Measurements from ENCODE around the gene SEMA4A.
"Not testable (repeated sequence)": the region's sequence is repeated elsewhere in the genome, so short reads cannot be mapped to it uniquely, and the experiment has no call there.

SEMA4A gene

GRCh38 chr1:156153362-156153761, at the start of gene SEMA4A:
Gene SEMA4A (plus strand): TSS chr1:156153585. CDS start chr1:156154579, 994 bp downstream.
- no peak for DNase-seq

DNA sequence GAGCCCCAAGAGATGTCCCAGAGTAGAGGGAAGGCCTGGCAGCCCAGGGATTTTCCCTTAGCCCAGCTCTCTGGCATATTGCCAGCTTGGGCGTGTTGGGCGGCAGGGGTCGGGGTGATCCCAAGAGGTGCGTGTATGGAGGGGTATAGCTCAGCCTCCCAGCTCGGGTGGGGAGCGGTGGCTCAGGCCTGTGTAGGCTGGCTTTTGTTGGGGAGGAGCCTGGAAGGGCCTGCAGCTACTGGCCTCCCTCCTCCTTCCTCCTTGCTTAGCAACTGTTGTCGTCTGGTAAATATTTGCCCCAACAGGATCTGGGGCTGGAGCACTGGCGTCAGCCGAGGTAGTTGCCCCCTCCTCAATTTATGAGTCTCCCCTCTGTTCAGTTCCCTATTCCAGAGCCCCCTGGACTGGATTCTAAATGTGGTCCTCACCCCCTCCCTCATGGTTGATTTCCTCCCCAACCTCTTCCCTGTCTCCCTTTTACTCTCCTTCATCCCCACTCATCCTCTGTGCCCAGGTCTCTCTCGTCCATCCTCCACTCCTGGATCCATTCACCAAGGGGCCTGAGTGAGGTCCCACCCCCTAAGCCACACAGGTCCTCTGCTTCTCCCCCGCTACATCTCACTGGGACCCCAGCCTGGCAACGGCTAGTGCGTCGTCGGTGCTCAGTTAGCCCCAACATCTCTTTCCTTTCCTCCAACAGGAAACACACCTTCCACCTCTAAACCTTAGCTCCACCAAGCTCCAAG, 49.1 kb upstream of the SEMA4A start:
- peak; percentile 84 for DNase-seq

GRCh38 chr1:156104861-156105832, 48.2 kb upstream of the SEMA4A start:
- peak; percentile 45 for DNase-seq

GRCh38 chr1:156106624-156107488, 46.5 kb upstream of the SEMA4A start:
- DNase-seq = peak; percentile 58

DNA sequence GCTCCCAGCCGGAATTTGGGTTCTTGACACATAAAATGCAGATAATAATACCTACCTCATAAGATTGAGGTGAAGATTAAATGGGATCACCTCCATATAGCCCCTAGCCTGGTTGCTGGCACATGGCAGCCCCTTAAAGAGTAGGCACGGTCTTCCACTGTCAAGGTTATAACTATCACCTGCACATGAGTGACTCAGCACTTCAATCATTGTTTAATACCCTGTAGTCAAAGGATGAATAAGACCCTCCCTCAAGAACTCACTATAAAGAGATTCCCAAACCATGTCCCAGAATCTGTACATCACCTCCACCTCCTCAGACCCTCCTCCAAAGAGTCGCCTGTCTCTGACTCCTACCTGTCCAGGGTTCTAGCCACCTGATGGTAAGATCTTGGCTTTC, 45.3 kb upstream of the SEMA4A start:
- no peak for DNase-seq

DNA sequence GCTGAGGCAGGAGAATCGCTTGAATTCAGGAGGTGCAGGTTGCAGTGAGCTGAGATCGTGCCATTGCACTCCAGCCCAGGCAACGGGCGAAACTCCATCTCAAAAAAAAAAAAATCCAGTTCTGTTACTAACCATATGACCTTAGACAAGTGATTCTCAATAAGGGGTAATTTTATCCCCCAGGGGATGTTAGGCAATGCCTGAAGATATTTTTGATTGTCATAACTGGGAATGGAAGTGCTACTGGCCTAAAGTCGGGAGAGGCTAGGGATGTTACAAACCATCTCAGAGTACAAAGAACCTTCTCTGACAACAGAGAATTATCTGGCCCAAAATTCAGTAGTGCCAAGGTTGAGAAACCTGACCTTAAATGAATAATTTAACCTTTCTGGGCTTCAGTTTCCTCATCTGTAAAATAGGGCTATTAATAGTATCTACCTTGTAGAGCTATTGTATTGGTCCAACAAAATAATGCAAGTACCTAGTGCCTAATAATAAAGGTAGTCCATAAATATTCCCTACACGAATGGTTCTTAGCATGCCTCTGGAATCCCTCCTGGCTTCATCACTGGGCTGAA, 44.6 kb upstream of the SEMA4A start:
- no peak for DNase-seq

- DNase-seq = no peak
Measured at GRCh38 chr1:156110252-156110651, 43.1 kb upstream of the SEMA4A start.

DNA sequence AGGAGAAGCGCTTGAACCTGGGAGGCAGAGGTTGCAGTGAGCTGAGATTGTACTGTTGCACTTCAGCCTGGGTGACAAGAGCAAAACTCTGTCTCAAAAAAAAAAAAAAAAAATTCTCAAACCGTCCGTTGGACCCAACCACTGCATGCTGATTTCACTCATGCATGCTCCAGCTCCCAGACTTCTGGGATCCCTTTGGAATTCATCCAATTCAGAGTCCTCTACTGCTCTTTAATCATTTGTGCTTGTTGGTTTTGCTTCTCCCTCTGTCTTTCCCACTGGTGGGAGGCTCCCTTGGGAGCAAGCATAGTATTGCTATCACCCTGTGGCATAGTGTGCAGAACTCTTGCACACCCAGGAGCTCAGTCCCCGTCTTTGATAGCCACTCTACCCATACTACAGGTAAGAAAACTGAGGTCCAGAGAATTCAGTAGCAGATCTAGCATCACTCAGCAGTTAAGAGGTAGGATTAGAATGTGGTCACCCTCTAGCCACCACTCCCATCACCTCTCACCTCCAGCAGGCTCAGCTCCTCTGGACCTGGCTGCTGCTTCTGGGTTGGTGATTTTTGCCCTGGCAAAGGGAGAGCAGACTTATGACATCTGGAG, 41.9 kb upstream of the SEMA4A start:
- no peak for DNase-seq

GRCh38 chr1:156112276-156113137, 40.9 kb upstream of the SEMA4A start:
- DNase-seq = no peak

DNA sequence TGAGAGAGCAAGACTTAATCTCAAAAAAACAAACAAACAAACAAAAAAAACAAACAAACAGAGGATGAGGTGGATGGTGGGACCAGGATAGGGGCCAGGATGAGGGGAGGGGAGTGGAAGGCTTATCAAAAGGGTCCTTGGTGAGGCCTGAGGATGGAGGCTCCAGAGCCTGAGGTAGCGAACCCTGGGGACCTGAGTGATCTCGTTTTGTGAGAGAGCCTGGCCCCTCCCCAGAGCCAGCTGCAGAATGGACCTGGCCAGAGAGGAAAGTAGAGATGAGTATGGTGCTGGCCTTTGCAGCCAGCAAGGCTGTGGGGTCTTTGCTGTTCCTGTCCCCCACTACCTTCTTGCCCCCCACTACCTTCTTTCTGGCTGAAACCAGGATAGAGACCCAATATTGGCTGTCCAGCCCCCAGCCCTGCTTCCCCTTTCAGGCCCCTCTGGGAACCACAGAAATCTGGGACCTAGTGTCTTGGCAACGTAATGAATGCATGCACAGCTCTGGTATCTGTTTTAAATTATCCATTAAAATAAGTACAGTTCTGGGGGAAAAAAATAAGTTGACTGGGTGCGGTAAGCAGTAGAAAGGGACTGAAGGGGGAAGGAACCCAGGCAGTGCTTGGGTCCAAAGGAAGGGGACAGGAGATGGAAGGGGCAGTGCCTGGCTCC, 40.0 kb upstream of the SEMA4A start:
- no peak for DNase-seq

DNA sequence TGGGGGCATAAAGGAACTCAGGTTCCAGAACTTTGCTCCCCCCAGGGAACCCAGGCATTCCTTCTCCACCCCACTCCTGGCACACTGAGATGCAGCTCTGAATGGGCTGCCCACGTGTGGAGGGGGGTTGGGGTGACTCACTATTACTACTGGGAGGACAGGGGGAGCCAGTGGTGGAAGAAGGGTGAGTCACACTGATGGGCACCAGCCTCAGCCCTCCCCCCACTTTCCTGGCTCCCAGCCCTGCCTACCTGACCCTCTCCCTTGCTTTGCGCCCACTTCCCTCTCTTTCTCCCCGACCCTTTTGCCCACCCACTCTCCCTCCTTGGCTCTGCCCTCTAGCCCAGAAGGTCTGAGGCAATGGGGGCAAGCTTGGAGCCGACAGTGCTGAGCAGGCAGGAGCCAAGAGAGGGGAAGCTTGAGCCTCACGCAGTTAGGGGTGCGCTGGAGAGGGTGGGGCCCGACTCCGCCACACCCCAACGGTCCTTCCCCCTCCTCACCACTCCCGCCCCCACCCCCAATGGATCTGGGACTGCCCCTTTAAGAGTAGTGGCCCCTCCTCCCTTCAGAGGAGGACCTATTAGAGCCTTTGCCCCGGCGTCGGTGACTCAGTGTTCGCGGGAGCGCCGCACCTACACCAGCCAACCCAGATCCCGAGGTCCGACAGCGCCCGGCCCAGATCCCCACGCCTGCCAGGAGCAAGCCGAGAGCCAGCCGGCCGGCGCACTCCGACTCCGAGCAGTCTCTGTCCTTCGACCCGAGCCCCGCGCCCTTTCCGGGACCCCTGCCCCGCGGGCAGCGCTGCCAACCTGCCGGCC, 39.1 kb upstream of the SEMA4A start, which contains the start of gene LMNA:
LMNA (plus strand) TSS at position 611 of the 818 bp plus-strand sequence. CDS start 208 bp downstream, outside the sequence.
- DNase-seq = peak; percentile 98

DNA sequence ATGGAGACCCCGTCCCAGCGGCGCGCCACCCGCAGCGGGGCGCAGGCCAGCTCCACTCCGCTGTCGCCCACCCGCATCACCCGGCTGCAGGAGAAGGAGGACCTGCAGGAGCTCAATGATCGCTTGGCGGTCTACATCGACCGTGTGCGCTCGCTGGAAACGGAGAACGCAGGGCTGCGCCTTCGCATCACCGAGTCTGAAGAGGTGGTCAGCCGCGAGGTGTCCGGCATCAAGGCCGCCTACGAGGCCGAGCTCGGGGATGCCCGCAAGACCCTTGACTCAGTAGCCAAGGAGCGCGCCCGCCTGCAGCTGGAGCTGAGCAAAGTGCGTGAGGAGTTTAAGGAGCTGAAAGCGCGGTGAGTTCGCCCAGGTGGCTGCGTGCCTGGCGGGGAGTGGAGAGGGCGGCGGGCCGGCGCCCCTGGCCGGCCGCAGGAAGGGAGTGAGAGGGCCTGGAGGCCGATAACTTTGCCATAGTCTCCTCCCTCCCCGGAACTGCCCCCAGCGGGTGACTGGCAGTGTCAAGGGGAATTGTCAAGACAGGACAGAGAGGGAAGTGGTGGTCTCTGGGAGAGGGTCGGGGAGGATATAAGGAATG, 38.4 kb upstream of the SEMA4A start:
- peak; percentile 35 for DNase-seq

DNA sequence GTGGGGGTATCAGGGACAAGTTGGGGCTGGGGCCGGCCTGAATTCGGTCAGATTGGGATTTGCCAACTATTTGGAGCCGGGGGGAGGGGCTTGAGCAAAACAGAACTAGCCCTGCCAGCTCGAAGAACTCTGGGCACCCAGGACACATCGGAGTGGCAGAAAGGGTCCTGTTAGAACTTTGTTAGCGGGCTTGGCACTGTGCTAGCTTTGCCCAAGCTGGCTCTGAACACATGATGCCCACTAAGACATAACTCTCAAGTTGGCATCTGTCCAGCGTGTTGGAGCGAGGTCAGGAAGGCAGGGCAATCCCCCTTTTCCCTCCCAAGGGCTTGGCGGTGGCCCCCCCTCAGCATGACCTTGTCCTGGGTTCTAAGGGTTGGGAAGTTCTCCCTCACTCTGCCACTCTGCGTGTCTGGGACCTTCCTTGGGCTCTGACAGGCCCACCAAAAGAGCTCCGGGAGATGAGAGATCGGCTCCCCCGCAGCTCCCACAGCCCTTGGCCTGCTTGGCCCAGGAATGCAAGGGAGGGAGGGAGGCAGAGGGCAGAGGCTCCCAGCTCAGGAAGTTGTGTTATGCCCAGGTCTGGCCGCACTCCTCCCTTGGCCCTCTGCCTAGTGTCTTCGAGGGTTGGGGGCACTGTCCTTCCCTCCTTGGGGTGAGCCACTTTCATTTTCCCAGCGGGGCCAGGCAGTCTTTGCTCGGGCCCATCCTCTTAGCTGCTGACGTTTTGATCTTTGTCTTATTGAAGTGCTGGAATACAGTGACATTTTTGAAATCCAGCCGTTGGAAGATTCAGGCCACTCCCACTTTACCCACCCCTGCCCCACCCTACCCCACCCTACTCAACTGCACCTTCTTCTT, 37.6 kb upstream of the SEMA4A start:
- peak; percentile 82 for DNase-seq

DNA sequence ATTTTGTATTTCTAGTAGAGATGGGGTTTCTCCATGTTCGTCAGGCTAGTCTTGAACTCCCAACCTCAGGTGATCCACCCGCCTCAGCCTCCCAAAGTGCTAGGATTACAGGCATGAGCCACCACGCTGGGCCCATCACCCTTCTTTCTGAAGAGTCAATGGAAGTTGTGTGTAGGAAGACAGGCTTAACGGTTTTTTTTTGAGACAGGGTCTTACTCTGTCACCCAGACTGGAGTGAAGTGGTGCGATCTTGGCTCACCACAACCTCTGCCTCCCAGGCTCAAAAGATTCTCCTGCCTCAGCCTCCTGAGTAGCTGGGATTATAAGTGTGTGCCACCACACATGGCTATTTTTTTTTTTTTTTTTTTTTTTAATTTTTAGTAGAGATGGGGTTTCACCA, 36.7 kb upstream of the SEMA4A start:
- not testable (repeated sequence) for DNase-seq

DNA sequence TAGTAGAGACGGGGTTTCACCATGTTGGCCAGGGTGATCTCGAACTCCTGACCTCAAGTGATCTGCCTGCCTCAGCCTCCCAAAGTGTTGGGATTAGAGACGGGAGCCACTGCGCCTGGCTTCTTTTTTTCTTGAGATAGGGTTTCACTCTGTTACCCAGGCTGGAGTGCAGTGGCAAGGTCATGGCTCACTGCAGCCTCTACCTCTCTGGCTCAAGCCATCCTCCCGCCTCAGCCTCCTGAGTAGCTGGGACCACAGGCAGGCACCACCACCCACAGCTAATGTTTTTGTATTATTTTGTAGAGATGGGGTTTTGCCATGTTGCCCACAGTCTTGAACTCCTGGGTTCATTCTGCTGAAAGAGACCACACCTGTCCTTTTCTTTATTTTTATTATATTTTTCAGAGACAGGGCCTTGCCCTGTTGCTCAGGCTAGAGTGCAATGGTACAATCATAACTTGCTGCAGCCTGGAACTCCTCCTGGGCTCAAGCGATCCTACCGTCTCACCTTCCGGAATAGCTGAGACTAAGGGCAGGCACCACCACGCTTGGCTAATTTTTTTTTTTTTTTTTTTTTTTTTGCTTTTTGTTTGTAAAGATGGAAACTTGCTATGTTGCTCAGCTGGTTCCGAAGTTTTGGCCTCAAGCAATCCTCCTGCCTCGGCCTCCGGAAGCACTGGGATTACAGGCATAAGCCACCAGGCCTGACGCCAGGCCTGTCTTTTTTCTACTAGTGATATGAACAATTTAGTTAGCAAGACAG, 35.8 kb upstream of the SEMA4A start:
- peak; percentile 38 for DNase-seq

DNA sequence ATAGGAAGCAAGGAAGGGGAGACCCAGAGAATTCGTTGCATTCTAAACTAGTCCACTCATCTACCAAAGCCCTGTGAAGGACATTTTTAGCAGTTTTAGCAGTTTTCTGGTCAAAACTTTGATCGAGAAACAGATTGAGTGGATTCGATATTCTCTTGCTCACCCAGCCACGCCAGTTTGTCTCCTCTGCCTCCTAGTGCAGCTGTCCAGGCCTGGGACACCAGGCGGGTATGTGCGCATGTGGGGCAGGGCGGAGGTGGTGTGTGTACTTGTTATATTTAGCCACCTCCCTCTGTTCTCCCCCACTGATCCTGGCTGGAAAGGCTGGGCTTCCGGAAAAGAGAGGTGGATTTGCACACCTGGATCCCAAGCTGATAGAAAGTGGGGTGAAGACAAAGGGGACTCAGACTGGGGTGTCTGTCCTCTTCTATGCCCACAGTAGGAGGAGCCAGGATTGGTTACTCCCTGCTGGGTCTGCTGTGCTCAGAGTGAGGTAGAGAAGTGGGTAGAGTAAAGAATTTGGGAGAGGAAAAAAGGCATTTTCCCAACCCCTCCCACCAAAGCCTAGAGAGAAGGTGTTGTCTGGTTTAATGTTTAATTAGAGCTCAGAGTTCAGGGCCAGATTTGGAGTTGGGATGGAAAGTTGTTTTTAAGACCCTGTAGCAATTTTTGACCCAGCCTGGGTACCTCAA, 35.1 kb upstream of the SEMA4A start:
- peak; percentile 44 for DNase-seq

All from EL (cell line).